IPS-NIHi7 (cell line): ENCODE data around the gene SPTA1.

Source experiments
- DNase-seq: peaks from one replicate; pipeline ENCODE4 v3.0.0; 2012; ENCODE audit warnings: mixed read lengths; ENCODE audit errors: extremely low spot score

Gene SPTA1

DNA sequence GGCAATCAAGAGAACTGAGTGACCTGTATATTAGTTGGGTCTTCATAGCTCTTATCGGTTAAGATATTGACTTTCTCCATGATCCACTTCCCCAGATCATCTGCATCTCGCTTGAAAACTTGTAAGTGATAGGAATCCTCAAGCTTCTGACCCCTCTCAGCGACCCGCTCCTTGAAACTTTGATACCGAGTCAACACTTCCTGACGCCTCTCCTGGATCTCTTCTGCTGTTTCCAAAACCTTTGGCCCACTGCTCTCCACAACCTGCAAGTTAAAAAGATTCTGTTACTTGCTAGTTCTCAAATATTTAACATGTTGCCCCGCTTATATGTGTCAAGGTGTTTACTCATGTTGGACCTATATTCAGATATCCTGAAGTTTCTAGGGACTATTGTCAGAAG lies 1.4 kb downstream of the SPTA1 start:
- no peak for DNase-seq

DNA sequence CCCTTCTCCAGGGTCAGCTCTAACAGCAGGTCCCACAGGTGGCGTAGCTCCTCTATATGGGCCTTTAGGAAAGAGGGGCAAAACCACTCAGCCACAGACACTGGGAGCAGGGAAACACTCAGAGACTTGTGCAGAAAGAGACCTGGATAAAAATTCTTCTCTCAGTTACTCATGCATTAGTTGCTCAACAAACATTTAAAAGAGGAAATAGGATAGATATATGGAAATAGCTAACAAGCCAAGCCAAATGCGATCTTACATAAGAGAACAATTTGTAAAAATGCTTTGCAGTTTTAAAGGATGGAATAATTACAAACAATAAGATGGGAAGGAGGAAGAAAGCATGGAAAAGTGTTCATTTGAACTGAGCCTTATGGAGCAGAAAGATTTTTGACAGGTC lies 4.9 kb downstream of the SPTA1 start:
- no peak for DNase-seq

DNA sequence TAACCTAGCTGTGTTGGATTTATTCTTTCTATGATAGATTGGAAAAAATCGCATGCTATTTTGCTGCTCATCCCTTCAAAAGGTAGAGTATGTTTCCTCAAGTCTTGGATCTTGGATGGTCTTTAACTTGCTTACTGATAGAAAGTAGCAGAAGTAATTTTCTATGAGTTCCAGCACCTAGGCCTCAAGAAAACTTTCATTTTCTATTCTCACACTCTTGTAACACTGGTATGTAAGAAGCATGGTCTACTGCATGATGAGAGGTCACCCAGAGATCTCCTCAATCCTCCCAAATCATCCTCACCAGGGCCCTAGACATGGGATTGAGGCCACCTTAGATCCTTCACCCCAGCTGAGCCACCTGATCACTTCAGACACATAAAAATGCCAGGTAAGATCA lies 7.2 kb downstream of the SPTA1 start:
- DNase-seq: no peak

DNA sequence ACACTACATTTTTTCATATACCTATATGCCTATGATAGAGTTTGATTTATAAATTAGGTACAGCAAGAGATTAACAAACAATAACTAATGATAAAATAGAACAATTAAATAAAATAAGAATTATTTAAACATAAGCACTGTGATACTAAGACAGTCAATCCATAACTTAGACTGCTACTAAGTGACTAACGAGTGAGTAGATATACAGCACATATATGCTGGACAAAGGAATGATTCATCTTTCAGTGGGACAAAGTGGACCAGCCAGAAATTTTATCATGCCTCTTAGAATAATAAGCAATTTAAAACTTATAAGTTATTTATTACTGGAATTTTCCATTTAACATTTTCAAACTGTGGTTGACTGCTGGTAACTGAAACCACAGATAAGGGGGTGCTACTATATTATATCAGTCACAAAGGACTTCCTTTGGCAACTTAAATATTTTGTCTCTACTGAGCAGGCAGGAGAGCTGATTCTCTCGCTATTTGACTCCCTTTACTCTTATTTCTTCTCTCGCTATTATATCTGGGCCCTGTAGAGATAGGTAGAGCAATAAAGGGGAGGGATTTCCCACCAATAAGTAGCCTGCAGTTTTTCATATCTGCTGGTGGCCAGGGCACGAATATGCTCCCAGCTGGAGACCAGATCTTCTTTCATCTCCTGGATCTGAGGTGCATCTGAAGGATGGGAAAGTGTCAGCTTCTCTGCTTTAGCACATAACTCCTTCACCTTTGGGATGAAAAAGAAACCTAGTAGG lies 10.8 kb downstream of the SPTA1 start:
- no peak for DNase-seq

DNA sequence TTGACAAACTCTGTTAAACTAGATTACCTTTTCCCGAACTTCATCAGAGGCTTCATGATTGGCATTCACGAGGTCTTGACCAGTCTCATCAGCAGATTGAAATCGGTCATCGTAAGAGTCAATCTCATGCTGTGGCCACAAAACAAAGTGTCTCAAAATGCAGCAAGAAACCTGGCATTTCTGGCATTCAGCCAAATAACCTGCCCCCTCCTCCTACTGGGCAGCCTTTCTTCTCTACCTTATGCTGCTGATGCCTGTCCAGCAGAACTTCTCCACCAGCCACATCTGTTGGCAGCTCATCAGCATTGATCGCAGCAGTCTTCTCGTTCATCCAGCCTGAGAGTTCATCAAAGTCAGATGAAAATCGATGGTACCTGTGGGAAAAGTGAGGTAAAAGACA lies 12.2 kb downstream of the SPTA1 start:
- no peak for DNase-seq

DNA sequence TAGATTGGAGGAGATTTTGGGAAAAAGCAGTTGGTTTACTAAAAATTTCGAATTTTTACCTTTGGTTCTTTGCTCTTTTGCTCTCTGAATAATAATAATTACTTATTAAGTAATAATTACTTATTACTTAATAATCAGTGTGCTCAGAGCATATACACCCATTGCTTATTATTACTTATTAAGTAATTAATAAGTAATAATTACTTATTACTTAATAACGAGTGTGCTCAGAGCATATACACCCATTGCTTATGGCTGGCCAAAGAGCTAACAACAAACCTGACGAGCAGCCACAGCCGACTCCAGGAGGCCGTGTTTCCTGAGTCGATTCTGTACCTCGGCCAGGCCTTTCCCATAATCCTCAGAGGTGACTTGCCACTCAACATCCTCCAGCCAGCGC lies 20.5 kb downstream of the SPTA1 start:
- DNase-seq: no peak

DNA sequence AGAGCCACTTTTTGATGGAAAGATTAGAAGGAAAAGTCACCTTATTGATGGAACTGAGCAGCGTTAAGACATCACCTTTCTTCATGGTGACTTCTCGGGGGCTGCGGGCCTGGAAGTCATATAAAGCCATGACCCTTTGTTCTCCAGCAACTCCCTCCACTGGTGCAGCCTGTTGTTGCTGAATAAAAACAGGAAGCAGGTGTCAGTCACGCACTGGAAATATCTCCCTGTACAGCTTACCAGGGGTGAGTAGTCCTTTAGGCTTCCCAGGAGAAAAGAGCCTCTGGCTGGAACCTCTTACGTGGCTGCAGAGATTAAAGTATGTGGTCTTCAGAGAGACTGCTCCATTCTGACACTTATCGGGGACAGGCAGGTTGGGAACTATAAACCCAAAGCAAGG lies 31.9 kb downstream of the SPTA1 start:
- DNase-seq: no peak

DNA sequence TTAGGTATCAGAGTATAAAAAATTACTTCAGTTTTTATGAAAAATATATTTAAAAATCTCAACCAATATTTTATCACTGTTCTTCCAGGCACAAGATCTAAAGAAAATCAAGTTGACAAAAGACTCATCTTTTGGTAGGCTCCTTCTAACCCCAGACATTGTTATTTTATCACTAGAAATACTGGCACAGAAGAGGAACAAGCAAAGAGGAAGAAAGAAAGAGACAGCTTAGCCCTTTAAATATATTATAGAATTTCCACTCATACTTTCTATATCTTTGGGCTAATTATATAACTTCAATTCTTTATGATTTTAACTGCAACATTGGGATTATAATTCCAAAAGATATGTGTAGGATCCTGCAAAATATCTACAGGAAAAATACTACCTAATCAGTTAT lies 32.4 kb downstream of the SPTA1 start:
- DNase-seq: no peak

DNA sequence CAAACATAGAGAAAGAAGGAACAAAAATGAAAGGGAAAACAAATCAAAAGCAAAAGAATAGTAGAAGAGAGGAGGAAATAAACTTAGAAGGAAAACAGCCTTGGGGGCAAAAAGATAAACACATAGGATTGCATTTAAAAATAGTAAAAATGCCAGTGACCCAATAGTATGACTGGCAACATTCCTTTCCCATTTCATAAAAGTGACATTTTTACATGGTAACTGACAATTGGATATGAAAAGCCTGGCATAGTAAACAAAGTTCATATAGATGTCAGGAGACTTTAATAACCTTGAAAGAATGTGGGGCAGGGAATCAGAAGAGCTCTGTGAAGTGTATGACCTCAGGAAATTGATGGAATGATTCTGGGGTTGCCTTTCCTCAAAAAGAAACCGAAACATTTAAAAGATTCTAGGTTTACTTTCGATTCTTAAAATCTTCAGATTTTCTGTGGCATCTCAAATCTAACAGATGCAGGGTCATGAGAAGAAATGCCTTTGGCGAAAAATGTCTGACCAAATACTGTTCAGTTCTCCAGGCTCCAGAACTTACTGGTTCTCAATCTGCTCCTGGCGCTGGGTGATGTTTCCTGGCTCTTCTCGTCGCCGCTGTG lies 33.7 kb downstream of the SPTA1 start:
- no peak for DNase-seq

DNA sequence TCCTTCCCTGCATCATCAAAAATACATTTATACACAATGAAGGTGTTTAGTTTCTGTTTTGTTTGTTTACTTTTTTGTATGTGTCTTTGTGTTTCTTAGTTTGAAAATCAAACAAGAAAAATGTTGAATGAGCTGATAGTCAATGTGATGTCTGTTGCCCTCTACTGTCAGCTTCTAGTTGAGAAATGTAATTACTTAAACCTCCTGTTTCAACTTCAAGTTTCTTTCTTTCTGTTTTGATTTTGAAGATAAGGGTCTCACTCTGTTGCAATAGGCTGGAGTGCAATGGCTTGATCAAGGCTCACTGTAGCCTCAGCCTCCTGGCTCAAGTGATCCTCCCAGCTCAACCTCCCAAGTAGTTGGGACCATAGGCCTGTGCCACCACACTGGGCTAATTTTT lies 37.5 kb downstream of the SPTA1 start:
- DNase-seq: no peak

DNA sequence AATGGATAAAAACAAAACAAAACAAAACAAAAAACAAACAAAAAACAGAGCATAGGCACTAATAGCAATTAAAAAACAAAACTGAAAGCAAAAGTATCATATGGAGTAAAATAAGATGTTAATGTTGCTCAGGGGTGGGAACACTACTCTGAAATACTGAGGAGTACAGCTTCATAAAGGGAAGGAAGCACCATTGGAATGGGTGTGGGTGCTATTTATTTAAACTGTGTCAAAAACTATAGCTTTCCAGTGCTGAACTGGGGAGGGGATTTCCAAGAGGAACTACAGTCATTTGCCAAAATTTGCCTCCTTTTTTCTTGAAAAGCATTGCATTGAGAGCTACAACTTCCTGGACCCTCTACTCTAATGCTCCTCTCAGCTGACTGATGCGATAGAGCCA lies 40.0 kb downstream of the SPTA1 start:
- DNase-seq: no peak

DNA sequence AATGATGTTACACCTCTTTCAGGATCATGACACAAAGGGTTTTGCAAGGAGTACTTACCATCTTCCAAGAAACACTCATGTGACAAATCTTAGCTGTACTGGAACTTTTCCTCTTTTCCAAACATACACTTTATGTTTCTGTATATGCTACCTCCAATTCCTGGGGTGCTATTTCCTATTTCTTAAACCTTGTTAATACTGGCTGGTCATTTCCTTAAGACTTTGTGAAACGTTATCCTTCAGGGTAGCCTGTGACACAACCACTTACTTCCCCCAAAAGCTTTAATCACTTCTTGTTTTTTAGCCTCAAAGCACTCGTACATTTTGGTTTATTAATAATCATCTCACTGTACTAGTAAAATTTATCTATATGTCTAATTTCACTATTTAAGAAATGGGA lies 42.1 kb downstream of the SPTA1 start:
- no peak for DNase-seq

DNA sequence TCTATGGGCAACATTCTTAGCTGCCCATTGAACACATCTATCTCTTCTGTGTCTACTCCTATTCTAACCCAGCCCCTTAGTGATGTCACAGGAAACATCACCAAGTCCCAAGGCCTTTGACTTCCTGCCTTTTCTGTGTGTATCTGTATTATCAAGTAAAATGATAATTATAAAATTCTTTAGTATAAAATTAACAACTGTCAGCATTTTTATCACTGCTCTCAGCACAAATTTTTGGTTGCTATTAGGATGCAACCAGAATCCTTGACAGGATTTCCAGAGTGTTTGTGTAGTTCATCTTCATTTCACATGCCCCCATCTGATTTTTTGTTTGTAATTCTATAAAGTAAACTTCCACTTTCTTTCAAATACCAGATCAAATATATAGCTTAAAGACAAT lies 47.6 kb downstream of the SPTA1 start:
- DNase-seq: no peak

DNA sequence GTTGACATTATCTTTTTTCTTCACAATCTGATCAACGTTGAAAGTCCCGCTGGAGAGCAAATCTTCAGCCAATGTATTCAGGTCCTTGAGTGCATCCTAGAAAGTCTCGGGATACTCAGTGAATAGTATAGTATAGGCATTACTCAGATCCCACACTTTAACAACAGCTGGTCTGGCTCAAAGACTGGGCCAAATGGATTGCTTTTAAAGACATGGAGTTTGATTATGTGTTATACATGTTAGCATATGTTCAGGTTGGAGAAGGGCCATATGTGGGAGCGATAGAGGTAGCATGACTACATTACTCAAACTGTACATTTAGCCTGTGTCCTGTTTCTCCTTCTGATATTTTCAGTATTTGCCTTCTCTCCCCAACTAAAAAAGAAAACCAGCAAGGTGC lies 48.4 kb downstream of the SPTA1 start:
- DNase-seq: no peak

DNA sequence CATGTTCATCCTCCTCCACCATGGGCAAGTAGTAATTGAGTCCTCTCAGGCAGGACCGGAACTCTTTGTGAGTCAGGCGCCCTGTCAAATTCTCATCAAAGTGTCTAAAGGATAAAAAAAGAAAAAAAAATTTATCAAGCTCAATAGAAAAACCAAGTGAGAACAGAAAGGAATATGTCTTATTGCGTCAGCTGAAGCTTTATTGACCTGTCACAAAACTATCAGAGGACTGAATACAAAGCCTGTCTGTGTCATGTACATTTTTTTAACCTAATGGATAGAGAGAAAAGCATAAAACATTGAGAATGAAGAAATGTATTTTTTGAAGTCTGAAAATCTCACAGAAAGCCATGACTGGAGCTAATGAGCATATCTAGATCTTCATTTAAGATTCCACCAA lies 72.8 kb downstream of the SPTA1 start:
- no peak for DNase-seq

DNA sequence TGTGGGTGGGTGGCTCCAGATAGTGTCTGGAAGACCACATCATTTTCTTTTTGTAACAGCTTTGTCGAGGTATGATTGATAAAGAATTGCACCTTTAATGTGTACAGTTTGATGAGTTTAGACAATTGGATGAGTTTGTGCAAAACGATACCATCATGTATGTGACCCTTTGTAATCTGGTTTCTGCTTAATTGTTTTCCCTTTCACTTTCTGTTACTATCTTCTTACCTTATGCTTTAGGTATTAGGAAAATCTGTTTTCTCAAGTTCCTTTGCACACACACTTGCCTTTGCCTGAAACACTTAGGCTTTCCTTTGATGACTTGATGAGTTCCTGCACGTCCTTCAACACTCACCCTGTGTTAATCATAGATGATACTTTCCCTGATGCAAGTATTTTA lies 74.6 kb downstream of the SPTA1 start:
- DNase-seq: no peak

DNA sequence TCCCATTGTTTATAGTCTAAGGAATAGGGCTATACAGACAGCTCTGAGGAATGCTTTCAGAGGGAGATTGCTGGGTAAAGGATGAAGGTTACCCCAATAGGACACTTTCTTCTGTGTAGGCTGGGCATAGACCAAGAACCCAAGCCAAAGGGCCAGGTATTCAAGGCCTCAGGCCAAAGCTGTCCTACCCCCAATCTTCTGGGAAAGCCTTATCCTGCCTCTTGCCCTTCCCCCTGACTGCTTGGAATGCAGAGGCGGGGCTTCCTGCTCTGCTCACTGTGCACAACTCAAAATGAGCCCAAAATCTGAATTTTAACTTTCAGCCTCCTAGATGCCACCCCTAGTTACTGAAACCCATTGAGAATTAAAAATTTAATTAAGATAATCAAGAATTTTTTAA lies 79.2 kb downstream of the SPTA1 start:
- peak; percentile 38 for DNase-seq

DNA sequence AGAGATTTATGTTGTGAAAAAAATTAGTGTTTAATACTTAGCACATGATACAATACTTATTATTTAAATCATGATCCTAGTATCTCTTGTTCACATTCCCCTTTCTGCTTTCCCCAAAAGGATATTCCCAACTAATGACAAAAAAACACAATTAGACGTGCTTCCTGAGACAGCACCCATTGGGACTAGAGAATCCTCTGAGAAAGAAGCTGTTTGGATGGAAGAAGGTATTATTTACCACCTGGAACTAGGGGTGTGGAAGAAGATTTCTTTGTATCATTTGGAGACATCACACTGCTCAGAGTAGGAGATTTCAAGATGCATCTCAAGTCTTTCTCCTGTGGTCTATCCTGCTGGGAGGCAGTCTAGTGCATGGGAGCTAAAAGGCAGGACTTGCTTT lies 81.5 kb downstream of the SPTA1 start, which contains the start of gene OR10Z1:
Gene OR10Z1 (plus strand): TSS at position 301 of the 400 bp plus-strand sequence. CDS start 1,171 bp downstream, outside the sequence.
- no peak for DNase-seq

DNA sequence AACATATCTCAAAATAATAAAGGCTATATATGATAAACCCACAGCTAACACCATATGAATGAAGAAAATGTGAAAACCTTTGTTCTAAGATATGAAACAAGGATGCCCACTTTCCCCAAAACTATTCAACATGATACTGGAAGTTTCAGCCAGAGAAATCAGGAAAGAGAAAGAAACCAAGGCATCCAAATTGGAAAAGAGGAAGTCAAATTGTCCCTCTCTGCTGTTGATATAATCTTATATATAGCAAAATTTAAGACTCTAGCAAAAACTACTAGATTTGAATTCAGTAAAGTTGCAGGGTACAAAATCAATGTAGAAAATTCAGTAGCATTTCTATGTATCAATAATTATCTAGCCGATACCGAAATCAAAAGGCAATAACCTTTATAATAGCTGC lies 85.8 kb downstream of the SPTA1 start:
- DNase-seq: no peak

DNA sequence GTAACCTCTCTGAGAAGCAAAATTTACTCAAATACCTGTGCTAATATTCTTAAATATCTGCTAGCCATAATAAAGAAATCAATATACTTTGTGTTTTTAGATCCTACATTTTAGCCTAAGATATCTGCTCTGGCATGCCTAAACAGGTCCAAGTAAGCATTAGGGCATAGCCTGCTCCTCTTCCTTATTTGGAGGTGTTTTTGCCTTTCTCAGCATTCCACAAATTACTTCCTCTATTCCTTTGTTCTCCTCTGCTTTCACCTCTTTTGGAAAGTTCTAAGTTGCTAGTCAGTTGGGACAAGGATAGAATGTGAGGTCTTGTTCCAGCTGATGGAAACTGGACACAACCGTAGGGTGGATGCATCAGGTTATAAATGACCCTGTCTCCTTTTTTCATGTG lies 99.6 kb downstream of the SPTA1 start:
- DNase-seq: no peak

DNA sequence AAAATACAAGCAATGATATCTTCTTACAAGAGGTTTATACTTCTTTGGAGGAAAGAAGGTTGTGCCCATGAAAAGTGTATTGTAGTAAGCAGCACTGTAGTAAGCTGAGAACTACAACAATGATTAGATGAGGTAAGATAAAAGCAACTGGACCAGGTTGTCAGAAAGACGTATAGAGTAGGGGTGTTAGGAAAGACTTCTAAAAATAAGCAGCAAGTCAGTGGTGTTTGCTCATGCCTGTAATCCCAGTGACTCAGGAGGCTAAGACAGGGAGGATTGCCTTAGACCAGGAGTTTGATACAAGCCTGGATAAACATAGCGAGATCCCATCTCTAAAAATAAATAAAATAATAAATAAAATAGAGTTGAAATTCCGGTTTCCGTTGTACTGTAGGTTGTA lies 102.6 kb downstream of the SPTA1 start:
- DNase-seq: no peak

DNA sequence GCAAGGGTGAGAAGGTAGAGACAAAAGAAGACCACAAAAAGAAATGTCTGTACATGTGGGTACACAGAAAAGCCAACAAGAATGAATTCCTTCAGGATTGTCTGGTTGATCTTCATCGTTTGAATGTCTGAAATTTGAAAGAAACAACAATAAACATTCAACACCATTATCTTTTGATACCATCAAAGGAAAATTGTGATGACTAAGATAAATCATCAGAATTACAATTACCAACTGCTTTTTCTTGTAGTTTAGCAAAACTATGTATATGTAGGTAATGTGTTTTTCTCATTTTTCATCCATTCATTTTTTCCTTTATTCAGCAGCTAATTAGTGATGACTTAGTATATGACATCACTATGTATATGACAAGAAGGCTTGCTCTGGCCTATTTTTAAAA lies 106.8 kb downstream of the SPTA1 start, which contains the start of gene OR10X1:
Gene OR10X1 (minus strand): TSS at position 167 of the 400 bp plus-strand sequence. CDS start 0 bp downstream, at position 167.
- DNase-seq: no peak

DNA sequence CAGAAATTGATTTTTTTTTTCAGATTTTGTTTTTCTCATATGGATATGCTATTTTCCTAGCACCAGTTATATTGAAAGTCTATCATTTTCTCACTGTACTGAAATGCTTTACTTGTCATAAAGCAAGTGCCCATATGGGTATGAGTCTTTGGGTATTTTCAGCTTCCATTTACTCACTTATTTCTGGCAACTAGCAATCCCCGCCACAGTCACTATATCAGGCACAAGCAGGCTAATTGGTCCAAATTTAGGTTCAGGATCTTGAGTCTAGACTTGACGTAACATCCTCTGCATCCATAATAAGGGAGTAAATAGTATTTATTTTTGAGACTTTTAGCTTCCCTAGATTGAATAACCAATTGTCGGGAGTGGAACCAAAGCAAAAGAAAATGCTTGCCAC lies 109.0 kb downstream of the SPTA1 start:
- no peak for DNase-seq

DNA sequence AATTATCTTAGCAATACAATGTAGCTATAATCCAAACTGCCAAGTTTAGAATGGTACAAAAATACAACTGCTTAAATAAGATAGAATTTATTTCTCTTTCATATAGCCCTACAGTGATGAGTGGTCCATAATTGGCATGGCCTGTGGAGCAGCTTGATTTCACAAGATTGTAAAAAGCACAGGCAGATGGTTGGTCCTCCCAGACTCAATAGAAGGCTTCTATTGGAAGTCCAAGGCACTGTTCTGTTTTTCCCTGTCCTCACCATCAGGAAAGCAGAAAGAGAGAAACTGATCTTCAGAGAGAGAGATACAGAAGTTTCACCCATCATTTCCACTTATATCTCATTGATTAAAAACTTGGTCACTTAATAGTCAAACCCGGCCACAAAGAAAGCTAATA lies 114.3 kb downstream of the SPTA1 start:
- DNase-seq: no peak
